Activated CD8-positive, alpha-beta memory T cell treated with anti-CD3 and anti-CD28 coated beads, Interleukin-2, amount 10 ng/mL, durations not matched to agents 7 days and 5 days (primary cell): ENCODE results near the gene NABP1. TPM values are rescaled to one million over a fixed set of nuclear protein-coding genes. Genes with fewer than 3 reads are reported as not detected.
A peak's percentile ranks its signal among the peaks of the same experiment; 100 is the strongest.

ENCODE experiments used
- ATAC-seq: fragments of 150-1000 bp; cut with Tn5 transposase; one replicate; pipeline ENCODE4 v1.10.0; 2021; ENCODE audit warnings: moderate library complexity
- CTCF ChIA-PET: fragments of 350-600 bp; sonication (Branson Sonifier 250); formaldehyde crosslinking; loops from one replicate; lab custom pipeline; 2021; ENCODE audit warnings: antibody characterized with exemption; lab: Charles Lee
- DNase-seq: peaks from one replicate; pipeline ENCODE4 v3.0.0-alpha.2; 2020
- H3K27ac Mint-ChIP-seq: one replicate; pipeline ENCODE4 v1.8.0; 2021; ENCODE audit warnings: mild to moderate bottlenecking, mixed read lengths
- H3K27me3 Mint-ChIP-seq: one replicate; pipeline ENCODE4 v1.8.0; 2021; ENCODE audit warnings: mixed read lengths
- H3K36me3 Mint-ChIP-seq: one replicate; pipeline ENCODE4 v1.8.0; 2021; ENCODE audit warnings: mild to moderate bottlenecking, mixed read lengths
- H3K4me1 Mint-ChIP-seq: one replicate; pipeline ENCODE4 v1.8.0; 2021; ENCODE audit warnings: mixed read lengths
- H3K4me3 Mint-ChIP-seq: one replicate; pipeline ENCODE4 v1.8.0; 2021; ENCODE audit warnings: mild to moderate bottlenecking, moderate library complexity, mixed read lengths
- H3K9me3 Mint-ChIP-seq: one replicate; pipeline ENCODE4 v1.8.0; 2022; ENCODE audit warnings: low read depth, mixed read lengths
- total RNA-seq, 2 experiments: library from RNA; stranded (reverse); gene quantifications; one replicate each; pipeline ENCODE4 v1.2.3, GENCODE V29; 2021

NABP1 gene
- total RNA-seq, 2 experiments from 2014 or later: 49.2 to 52.3 TPM

DNA sequence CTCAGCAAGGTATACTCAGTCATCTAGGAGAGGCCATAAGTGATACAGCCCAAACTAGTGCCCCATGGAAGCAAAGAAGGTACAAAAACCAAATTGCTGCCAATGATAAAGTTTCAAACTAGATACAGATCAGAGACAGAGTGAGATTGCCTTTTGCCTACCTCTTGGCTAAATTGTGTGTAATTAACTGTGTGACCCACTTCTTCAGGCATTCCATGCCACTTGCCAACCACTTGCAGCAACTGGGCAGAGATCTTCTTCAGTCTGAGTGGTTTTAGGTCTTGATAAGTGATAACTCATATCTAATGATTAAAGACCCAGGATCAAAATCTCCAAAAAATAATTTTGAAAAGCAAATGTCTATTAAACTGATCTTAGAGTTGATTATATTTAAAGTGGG lies 21.1 kb upstream of the NABP1 start:
- CTCF ChIA-PET: interaction anchor here (0.9 kb wide), 1 partner anchor 90 kb away, joined by 3 read pairs; no protein-coding TSS in a partner anchor
- ATAC-seq: no peak
- peaks cover 10% of the 10 kb centered on the region for H3K36me3 Mint-ChIP-seq
- no peak overlapping the region for H3K4me3 Mint-ChIP-seq
- H3K27ac Mint-ChIP-seq: no peak overlapping the region
- no peaks in the 10 kb centered on the region for H3K27me3 Mint-ChIP-seq
- no peak for DNase-seq
- H3K9me3 Mint-ChIP-seq: peaks cover 3% of the 10 kb centered on the region
- H3K4me1 Mint-ChIP-seq: peaks cover 13% of the 10 kb centered on the region

DNA sequence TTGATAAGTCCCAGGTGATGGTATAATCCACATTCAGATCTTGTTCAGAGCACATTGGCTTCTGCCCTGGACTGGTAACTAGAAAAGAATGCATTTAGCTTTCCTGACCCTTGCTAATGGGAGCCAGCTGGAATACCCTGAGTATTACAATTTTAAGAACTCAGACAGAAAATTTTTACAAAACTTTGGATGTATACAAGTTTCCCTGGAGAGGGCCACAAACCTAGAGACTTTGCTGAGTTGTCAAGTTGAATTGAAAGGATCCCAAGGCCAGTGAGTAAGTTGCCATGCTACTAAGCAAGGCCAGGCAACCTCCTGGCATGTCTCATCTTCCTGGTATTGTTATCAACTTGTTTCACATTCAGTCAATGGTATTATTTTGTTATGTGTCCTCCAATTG lies 20.0 kb upstream of the NABP1 start:
- Mint-ChIP-seq H3K36me3 (peaks cover 8% of the 10 kb centered on the region), H3K4me1 (peaks cover 13% of the 10 kb centered on the region), H3K27me3 (no peaks in the 10 kb centered on the region), H3K27ac (no peak overlapping the region), H3K9me3 (peaks cover 3% of the 10 kb centered on the region), H3K4me3 (no peak overlapping the region)
- CTCF ChIA-PET: interaction anchor here (0.6 to 1.0 kb wide), 3 partner anchors 9 to 103 kb away, joined by 3 read pairs; no protein-coding TSS in a partner anchor
- DNase-seq (no peak), ATAC-seq (no peak)

DNA sequence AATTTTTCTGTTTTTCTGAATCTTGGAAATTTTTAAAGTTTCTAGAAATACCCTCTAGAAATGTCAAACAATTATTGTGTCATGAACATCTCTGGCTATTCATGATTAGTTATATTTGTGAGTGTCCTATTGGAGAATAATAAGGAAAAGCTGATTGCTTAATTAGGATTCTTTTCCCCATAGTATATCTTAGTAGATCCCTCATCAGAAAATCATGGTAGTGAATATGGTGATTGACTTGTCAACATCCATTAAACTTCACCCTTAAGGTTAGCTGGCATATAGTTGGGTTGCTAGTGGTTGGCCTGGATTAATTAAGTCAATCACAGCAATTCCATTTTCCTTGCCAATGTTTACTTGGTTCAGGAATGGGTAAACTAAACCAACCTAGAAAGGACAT lies 18.7 kb upstream of the NABP1 start:
- H3K27ac Mint-ChIP-seq: no peak overlapping the region
- DNase-seq (no peak), ATAC-seq (no peak)
- CTCF ChIA-PET: interaction anchor here (1.0 to 1.5 kb wide), 2 partner anchors 11 to 23 kb away, joined by 3 read pairs; no protein-coding TSS in a partner anchor
- peaks cover 3% of the 10 kb centered on the region for H3K9me3 Mint-ChIP-seq
- no peak overlapping the region for H3K4me3 Mint-ChIP-seq
- peaks cover 13% of the 10 kb centered on the region for H3K4me1 Mint-ChIP-seq
- H3K36me3 Mint-ChIP-seq: peaks cover 8% of the 10 kb centered on the region
- no peaks in the 10 kb centered on the region for H3K27me3 Mint-ChIP-seq

DNA sequence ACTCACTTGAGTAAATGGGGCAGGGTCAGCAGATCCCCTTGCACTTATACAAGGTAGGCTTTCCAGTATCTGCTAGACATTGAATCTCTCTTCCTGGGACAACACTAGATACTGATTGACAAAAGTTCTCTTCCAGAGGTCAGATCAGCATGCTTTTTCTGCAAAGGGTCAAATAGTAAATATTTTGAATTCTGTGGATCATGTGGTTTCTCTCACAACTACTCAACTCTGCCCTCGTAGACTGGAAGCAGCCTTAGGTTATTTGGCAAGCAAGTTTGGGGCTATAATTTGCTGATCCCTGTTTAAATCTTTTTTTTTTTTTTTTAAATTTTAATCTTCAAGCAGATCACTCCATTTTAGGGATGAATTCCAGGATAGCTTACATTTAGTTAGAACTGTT lies 17.4 kb upstream of the NABP1 start:
- Mint-ChIP-seq H3K27me3 (no peaks in the 10 kb centered on the region), H3K36me3 (peaks cover 8% of the 10 kb centered on the region)
- CTCF ChIA-PET: interaction anchor here (0.7 to 2.3 kb wide), 4 partner anchors 9 to 99 kb away, joined by 3 to 4 read pairs (median 3); no protein-coding TSS in a partner anchor

DNA sequence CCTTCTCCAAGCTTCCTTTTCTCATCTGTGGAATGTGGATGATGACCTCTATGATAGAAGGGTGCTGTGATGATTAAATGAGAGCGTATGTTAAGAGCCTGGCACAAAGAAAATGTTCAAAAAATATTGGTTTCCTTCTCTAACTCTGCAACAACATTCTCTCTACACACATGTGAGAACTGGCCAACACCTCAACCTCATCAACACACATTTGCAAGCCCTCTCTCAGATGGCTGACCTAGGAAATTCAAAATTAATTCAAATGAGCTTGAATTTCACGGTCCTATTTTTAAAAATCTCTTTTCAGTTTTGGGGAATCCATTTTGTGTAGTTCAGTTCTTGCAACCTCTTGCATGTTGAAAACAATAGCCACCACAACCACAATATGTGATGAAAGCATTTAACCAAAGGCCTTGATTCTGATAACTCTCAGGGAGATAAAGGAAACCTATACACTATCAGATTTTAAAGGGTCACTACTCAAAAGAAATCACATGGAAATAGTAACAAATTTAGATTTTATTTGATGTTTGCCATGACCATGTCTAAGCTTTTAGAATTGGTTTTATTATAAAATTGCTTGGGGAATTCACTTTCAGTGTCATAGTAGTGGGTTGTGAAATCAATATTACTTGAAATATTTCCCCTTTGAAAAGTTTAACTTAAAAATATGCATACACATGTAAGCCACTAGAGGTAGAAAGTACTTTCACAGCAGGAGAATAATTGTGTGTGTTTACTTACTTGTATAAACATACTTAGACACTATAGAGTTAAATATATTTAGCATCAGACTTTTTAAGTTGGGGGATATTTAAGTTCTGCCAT lies 16.6 kb upstream of the NABP1 start:
- Mint-ChIP-seq H3K27me3 (no peaks in the 10 kb centered on the region), H3K9me3 (peaks cover 6% of the 10 kb centered on the region), H3K4me1 (peaks cover 27% of the 10 kb centered on the region), H3K36me3 (peaks cover 8% of the 10 kb centered on the region), H3K4me3 (no peak overlapping the region), H3K27ac (no peak overlapping the region)
- DNase-seq (no peak), ATAC-seq (no peak)
- CTCF ChIA-PET: interaction anchor here (0.7 to 2.3 kb wide), 4 partner anchors 14 to 98 kb away, joined by 3 to 4 read pairs (median 3); no protein-coding TSS in a partner anchor

More for the DNA sequence above, 17.4 kb upstream of the NABP1 start:
- ATAC-seq (no peak), DNase-seq (no peak)
- no peak overlapping the region for H3K4me3 Mint-ChIP-seq
- peaks cover 6% of the 10 kb centered on the region for H3K9me3 Mint-ChIP-seq
- H3K4me1 Mint-ChIP-seq: peaks cover 21% of the 10 kb centered on the region
- no peak overlapping the region for H3K27ac Mint-ChIP-seq

DNA sequence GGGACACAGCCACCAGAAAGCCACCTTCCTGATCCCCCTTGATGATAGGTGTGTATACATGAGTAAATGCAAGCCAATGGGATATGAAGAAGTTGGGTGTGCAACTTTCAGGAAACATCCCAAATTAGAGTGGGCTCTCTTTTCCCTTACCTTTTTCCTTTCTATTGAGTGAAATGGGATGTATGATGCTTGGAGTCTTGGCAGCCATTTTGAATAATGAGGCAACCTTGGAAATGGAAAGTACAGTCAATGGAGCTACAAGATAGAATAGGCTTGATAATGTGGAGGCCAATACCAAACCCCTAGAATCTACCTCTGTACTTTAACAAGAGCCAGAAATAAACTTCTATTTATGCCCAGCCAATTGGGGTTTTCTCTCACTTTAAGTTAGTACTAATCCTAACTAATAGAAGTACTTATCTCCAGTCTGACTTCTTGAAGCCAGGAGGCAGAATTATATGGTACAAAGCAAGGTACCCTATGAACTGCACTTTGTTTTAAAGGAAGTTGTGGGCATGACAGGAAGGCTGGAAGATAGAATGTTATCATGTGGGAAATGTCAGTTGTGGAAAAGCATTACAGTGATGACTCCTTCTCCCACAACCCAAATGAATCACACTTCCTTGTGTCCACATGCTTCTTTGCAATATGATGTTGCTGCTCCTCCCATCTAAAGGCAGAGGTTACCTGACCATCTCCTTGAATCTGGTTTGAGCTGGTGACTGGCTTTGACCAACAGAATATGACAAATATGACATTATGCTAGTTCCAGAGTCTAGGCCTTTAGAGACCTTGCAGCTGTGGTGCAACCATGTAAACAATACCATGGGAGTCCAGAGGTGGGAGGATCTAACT lies 12.9 kb upstream of the NABP1 start:
- H3K4me3 Mint-ChIP-seq: no peak overlapping the region
- peaks cover 29% of the 10 kb centered on the region for H3K4me1 Mint-ChIP-seq
- DNase-seq (no peak), ATAC-seq (peak; percentile 23)
- no peak overlapping the region for H3K27ac Mint-ChIP-seq
- H3K36me3 Mint-ChIP-seq: peaks cover 5% of the 10 kb centered on the region
- H3K27me3 Mint-ChIP-seq: no peaks in the 10 kb centered on the region
- CTCF ChIA-PET: no interaction called here
- peaks cover 2% of the 10 kb centered on the region for H3K9me3 Mint-ChIP-seq

DNA sequence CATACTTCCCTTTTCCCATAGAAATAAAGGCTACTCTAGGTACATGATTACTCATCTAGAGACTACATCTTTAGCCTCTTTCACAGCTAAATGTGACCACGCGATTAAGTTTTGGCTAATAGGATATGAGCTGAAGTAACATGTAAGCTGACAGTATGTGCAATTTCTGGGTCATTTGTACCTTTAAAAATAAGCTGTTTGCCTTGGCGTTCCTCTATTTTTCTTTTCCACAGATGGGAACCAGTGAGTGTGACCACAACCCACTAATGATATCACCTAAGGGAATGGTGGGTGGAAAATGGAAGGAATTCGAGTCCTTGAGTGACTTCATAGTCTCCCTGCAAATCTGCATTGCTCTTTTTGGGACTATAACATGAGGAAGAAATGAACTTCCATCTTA lies 11.7 kb upstream of the NABP1 start:
- CTCF ChIA-PET: interaction anchor here (1.2 kb wide), 2 partner anchors 9 to 10 kb away, joined by 3 to 5 read pairs; no protein-coding TSS in a partner anchor
- peaks cover 2% of the 10 kb centered on the region for H3K9me3 Mint-ChIP-seq
- DNase-seq (no peak), ATAC-seq (no peak)
- H3K27me3 Mint-ChIP-seq: no peaks in the 10 kb centered on the region
- no peak overlapping the region for H3K27ac Mint-ChIP-seq
- H3K4me1 Mint-ChIP-seq: peaks cover 25% of the 10 kb centered on the region
- no peak overlapping the region for H3K4me3 Mint-ChIP-seq
- peaks cover 2% of the 10 kb centered on the region for H3K36me3 Mint-ChIP-seq

DNA sequence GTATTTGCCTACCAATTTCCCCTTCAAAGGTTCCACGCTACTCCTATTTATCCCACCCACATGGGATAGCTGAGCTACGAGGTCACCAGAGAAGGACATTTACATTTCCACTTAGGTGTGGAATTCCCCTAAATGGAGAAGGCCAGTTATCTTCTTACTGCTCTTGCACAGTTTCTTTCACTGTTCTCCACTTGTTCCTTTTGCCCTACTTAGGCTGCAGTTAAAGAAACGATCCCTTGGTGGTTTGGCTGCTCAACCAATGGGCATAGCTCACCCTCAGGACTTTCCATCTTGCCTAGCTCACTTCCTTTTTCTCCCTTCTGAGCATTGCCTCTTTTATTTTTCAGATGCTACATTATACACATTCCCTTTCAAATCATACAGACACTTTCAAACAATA lies 11.2 kb upstream of the NABP1 start:
- H3K27me3 Mint-ChIP-seq: no peaks in the 10 kb centered on the region
- H3K27ac Mint-ChIP-seq: no peak overlapping the region
- ATAC-seq (no peak), DNase-seq (no peak)
- peaks cover 23% of the 10 kb centered on the region for H3K4me1 Mint-ChIP-seq
- H3K4me3 Mint-ChIP-seq: no peak overlapping the region
- CTCF ChIA-PET: interaction anchor here (1.2 kb wide), 2 partner anchors 9 to 10 kb away, joined by 3 to 5 read pairs; no protein-coding TSS in a partner anchor
- H3K36me3 Mint-ChIP-seq: peaks cover 2% of the 10 kb centered on the region
- peaks cover 2% of the 10 kb centered on the region for H3K9me3 Mint-ChIP-seq

DNA sequence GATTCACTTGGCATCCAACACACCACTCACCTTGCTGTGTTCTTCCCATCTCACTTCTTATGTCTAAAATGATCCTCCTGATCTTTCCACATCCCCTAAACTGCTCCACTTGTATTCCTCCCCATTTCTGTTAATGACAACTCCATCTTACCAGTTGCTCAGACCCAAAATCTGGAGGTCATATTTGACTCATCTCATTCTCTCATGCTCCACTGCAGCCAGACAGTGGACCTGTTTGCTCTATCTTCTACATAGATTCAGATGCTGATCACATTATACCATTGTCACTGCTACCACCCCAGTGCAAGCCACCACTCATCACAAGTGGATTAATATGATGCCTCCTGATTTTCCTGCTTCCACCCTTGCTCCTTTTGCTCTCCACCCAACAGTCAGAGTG lies 7.9 kb upstream of the NABP1 start:
- peaks cover 7% of the 10 kb centered on the region for H3K36me3 Mint-ChIP-seq
- H3K4me3 Mint-ChIP-seq: no peak overlapping the region
- H3K4me1 Mint-ChIP-seq: peaks cover 27% of the 10 kb centered on the region
- H3K27me3 Mint-ChIP-seq: no peaks in the 10 kb centered on the region
- H3K27ac Mint-ChIP-seq: no peak overlapping the region
- CTCF ChIA-PET: interaction anchor here (1.0 to 1.7 kb wide), 3 partner anchors 10 to 32 kb away, joined by 3 read pairs; no protein-coding TSS in a partner anchor
- DNase-seq (no peak), ATAC-seq (peak; percentile 27)
- H3K9me3 Mint-ChIP-seq: no peaks in the 10 kb centered on the region

DNA sequence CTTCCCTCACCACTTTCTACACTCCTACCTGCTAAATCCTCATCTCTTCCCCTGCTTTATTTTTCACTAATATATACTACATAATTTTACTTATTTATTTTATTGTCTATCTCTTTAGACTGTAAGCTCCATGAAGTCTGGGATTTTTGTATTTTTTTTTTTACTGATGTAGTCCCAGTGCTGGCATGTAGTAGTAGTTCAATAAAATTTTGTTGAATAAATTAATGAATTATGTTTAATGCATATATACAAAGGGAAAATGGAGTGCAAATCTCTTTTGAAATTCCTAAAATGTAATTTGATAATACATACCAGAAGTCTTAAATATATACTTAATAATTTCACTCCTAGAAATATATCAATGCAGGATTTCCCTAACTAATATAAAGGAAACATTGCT lies 7.1 kb upstream of the NABP1 start:
- Mint-ChIP-seq H3K27me3 (no peaks in the 10 kb centered on the region), H3K4me1 (peaks cover 27% of the 10 kb centered on the region), H3K27ac (no peak overlapping the region), H3K36me3 (peaks cover 9% of the 10 kb centered on the region), H3K9me3 (no peaks in the 10 kb centered on the region), H3K4me3 (no peak overlapping the region)
- DNase-seq: no peak
- ATAC-seq: no peak
- CTCF ChIA-PET: interaction anchor here (1.0 kb wide), 1 partner anchor 18 kb away, joined by 3 read pairs; no protein-coding TSS in a partner anchor

DNA sequence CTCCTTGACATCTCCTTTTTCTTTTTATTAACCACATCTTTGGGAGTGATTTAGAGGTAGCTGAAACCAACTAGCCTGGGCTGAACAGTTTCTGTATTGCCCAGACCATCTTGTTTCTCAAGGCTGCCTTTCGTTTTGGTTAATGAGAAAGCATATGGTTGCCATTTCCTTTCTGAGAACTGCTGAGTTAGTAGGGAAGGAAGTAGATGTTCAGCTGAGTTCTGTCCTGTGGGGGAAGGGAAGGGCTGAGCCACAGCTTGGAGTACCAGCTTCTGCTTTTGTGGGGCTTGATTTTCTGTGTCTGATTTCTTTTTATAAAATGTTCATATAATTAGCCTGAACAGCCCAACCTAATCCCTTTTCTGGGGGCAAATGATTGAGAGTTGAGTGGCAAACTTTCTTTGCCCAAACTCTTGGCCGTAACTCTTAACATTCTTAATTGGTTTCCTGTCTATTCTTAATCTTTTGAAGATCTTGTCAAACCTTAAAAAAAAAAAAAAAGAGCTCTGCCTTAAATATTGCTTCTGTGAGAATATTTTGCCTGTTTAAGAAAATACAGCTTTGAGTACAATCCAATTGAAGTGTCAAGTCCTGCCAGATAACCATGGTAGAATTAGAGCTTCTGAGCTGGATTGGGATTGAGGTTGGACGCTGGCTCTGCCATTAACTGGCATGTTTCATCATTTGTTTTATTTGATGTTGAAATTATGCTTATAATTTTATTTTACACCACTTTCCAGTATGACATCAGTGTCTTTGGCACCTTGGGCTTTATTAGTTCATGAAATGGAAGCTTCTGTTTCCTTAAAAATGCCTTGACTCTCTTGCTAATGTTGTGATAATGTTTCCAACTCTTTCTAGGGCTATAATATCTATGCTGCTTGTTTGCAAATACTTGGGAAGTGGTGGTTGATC lies 1.9 kb upstream of the NABP1 start:
- H3K9me3 Mint-ChIP-seq: no peaks in the 10 kb centered on the region
- CTCF ChIA-PET: interaction anchor here (0.9 to 2.8 kb wide), 9 partner anchors 9 to 109 kb away, joined by 3 to 12 read pairs (median 4); no protein-coding TSS in a partner anchor
- peaks cover 21% of the 10 kb centered on the region for H3K36me3 Mint-ChIP-seq
- H3K27me3 Mint-ChIP-seq: no peaks in the 10 kb centered on the region
- peak overlapping the region; percentile 100 for H3K27ac Mint-ChIP-seq
- ATAC-seq (peak; percentile 35), DNase-seq (peak; percentile 87)
- H3K4me1 Mint-ChIP-seq: peaks cover 33% of the 10 kb centered on the region
- peak overlapping the region; percentile 100 for H3K4me3 Mint-ChIP-seq
